ENCODE results near the gene NCAPD2.
A peak's percentile ranks its signal among the peaks of the same experiment; 100 is the strongest.
"Not testable (repeated sequence)": the region's sequence is repeated elsewhere in the genome, so short reads cannot be mapped to it uniquely, and the experiment has no call there.

The NCAPD2 gene

GRCh38 chr12:6551496-6552139, 57.7 kb downstream of the NCAPD2 start:
- H3K4me3 ChIP-seq (replicated peaks; ENCODE audit: low read depth, low read length) = peak overlapping the region; percentile 1; the same call in 1 of the 2 replicates
- TF ChIP-seq, protein P1, sequence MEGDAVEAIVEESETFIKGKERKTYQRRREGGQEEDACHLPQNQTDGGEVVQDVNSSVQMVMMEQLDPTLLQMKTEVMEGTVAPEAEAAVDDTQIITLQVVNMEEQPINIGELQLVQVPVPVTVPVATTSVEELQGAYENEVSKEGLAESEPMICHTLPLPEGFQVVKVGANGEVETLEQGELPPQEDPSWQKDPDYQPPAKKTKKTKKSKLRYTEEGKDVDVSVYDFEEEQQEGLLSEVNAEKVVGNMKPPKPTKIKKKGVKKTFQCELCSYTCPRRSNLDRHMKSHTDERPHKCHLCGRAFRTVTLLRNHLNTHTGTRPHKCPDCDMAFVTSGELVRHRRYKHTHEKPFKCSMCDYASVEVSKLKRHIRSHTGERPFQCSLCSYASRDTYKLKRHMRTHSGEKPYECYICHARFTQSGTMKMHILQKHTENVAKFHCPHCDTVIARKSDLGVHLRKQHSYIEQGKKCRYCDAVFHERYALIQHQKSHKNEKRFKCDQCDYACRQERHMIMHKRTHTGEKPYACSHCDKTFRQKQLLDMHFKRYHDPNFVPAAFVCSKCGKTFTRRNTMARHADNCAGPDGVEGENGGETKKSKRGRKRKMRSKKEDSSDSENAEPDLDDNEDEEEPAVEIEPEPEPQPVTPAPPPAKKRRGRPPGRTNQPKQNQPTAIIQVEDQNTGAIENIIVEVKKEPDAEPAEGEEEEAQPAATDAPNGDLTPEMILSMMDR (IDR thresholded peaks at IDR 0.05; ENCODE audit: low read depth, low read length, missing control alignments) = no peak
- DNase-seq (ENCODE audit: extremely low read depth, low read depth) = no peak

GRCh38 chr12:6552140-6552551, 58.2 kb downstream of the NCAPD2 start:
- TF ChIP-seq, protein P1 (IDR thresholded peaks at IDR 0.05; ENCODE audit: low read depth, low read length, missing control alignments) = no peak
- DNase-seq (ENCODE audit: extremely low read depth, low read depth) = no peak

GRCh38 chr12:6553051-6553868, 59.4 kb downstream of the NCAPD2 start:
- TF ChIP-seq, protein P1 (IDR thresholded peaks at IDR 0.05; ENCODE audit: low read depth, low read length, missing control alignments) = no peak
- peak overlapping the region; percentile 78 for H3K4me3 ChIP-seq (replicated peaks; ENCODE audit: low read depth, low read length)
- no peak for DNase-seq (ENCODE audit: extremely low read depth, low read depth)

More at GRCh38 chr12:6552140-6552551, 58.2 kb downstream of the NCAPD2 start:
- H3K4me3 ChIP-seq (replicated peaks; ENCODE audit: low read depth, low read length) = peak overlapping the region; percentile 1; the same call in 1 of the 2 replicates

DNA sequence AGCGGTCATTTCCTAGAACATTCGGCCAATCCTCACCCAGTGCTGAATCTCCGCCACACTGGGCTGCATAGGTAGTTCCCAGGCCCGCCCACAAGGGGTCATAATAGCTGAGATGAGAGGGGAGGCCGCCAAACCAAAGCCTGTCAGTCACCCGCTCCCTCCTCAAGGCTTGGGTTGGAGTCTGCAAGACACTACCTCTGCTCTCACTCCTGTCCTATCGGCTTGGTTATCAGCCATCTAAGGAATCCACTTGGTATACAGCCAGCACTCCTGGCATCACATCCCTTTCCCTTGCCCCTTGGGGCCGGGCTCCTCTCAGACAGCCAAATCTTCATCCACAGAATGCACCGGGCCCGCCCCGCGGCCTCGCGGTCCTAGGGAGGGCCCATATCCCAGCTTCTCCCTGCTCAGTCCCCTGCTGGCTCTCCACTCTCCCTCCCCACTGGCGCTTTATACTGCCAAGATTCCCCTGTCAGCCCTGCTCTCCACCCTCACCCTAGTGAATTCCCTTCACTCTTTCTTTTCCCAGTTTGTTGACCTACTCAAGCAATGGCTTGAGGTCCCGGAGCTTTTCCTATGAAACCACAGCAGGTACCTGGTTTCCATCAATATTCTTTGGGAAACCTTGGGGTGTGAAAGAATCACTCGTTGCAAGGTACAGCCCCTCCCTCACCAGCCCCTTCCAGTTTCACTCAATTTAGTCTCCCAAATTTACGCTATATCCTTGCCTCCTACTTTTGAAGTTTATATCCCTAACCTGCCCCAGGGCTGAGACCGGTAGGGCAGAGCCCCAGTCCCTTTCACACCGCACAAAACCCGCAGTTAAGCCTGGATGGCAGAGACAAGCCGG, 60.5 kb downstream of the NCAPD2 start:
- DNase-seq (ENCODE audit: extremely low read depth, low read depth) = no peak
- H3K4me3 ChIP-seq (replicated peaks; ENCODE audit: low read depth, low read length) = peak overlapping the region; percentile 78
- TF ChIP-seq, protein P1 (IDR thresholded peaks at IDR 0.05; ENCODE audit: low read depth, low read length, missing control alignments) = peak; percentile 68

DNA sequence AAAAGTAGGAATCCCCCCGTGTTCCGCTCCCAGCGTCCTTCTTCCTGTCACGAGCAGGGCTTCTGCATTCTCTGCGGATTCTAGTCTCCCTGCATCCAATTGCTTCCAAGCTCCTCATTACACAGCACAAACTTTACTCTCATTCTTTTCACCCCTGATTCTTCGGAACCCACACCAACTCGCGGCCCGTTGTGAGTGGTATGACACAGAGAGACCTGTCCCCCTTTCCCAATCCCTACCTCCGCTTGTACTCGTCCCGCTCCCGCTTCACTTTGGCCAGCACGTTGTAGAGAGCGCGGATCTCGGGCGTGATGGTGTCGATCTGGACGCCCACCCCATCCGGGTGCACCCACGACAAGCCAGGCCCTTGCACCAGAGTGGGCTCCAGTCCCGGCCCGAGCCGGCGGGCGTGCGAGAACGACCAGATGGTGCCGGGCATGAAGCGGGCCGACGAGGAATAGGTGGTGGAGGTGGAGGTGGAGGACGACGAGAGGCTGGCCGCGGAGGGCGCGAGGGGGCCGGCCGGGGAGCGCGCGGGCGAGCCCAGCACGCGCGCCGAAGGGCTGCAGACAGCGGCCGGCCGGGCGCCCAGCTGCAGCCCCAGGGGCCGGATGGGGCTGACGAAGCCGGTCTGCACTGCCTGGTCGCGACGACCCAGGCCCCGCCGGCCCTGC, 61.3 kb downstream of the NCAPD2 start:
- peak overlapping the region; percentile 78 for H3K4me3 ChIP-seq (replicated peaks; ENCODE audit: low read depth, low read length)
- DNase-seq (ENCODE audit: extremely low read depth, low read depth) = no peak
- TF ChIP-seq, protein P1 (IDR thresholded peaks at IDR 0.05; ENCODE audit: low read depth, low read length, missing control alignments) = no peak

- not testable (repeated sequence) for H3K4me3 ChIP-seq (replicated peaks; ENCODE audit: low read depth, low read length); DNase-seq (ENCODE audit: extremely low read depth, low read depth)
Observed at GRCh38 chr12:6556496-6556817, 62.6 kb downstream of the NCAPD2 start.
